Thyroid gland (tissue), 4 donors: ENCODE results near the gene CLSTN1. TPM values are rescaled to one million over a fixed set of nuclear protein-coding genes. Genes with fewer than 3 reads are reported as not detected.
A peak's percentile ranks its signal among the peaks of the same experiment; 100 is the strongest.

Source experiments
- DNase-seq, 2 donors: peaks; one replicate each; pipeline ENCODE4 v3.0.0-alpha.2; 2019
- H3K27ac ChIP-seq, 3 donors: fragments of 200-600 bp; sonication (generic); 1 replicate in 2 of 3; 2 replicates in 1 of 3; pipeline ENCODE4 v1.5.1; 2016 to 2019; ENCODE audit warnings: mild to moderate bottlenecking in 1 of 3, moderate library complexity in 1 of 3
- H3K27me3 ChIP-seq: fragments of 200-600 bp; sonication (generic); one replicate; pipeline ENCODE4 v1.5.1; 2019
- H3K36me3 ChIP-seq, 2 donors: fragments of 200-600 bp; sonication (generic); one replicate each; pipeline ENCODE4 v1.5.1; 2016 to 2019
- H3K4me1 ChIP-seq, 2 donors: fragments of 200-600 bp; sonication (generic); one replicate each; pipeline ENCODE4 v1.5.1; 2017 to 2019
- H3K4me3 ChIP-seq, 3 donors: fragments of 200-600 bp; sonication (generic); replicated peaks in 1 of 3; 1 replicate in 2 of 3; 2 replicates in 1 of 3; pipeline ENCODE4 v1.5.1; 2016; ENCODE audit warnings: mild to moderate bottlenecking in 1 of 3
- H3K9me3 ChIP-seq: fragments of 200-600 bp; sonication (generic); one replicate; pipeline ENCODE4 v1.5.1; 2017
- CTCF ChIP-seq, 6 experiments: fragments of 200-600 bp in 3 of 6; fragments of 450-650 bp in 3 of 6; sonication (generic) in 3 of 6; IDR thresholded peaks; one replicate each; pipeline ENCODE4 v1.5.1; 2016 to 2019; ENCODE audit warnings: antibody characterized with exemption in 6 of 6, mild to moderate bottlenecking in 2 of 6, inconsistent platforms in 1 of 6, moderate library complexity in 1 of 6
- POLR2A ChIP-seq, 2 donors: fragments of 450-650 bp; IDR thresholded peaks; one replicate each; pipeline ENCODE4 v1.6.1; 2017; ENCODE audit warnings: antibody characterized with exemption in 2 of 2, mild to moderate bottlenecking in 2 of 2, moderate library complexity in 1 of 2
- WGBS, 2 donors: methylation state at CpG; one replicate each; pipeline ENCODE4 v1.1.5; 2017; 5-methylcytosine and 5-hydroxymethylcytosine counted together
- intact Hi-C: fragments of 100-400 bp; cut with DNase I; formaldehyde crosslinking; loops from one replicate; pipeline ENCODE4 v1.15.1; 2023
- total RNA-seq, 4 donors: library from RNA; depleted of rRNA; stranded (reverse); fragments of >200 nt; gene quantifications; one replicate each; pipeline ENCODE4 v1.2.3, GENCODE V29; 2016

CLSTN1 gene
- total RNA-seq, 4 donors from 2014 or later: 59.5 to 85.0 (median 81.5) TPM

GRCh38 chr1:9690440-9691107, 133.2 kb downstream of the CLSTN1 start:
- intact Hi-C loops: no loop called here
- Histone ChIP-seq H3K4me3 (peak overlapping the region in 1 of 3 donors; percentile 84), H3K9me3 (no peaks in the 10 kb centered on the region), H3K36me3 (no peaks in the 10 kb centered on the region), H3K27ac (peak overlapping the region in 2 of 3 donors; percentile 34 to 85), H3K27me3 (no peaks in the 10 kb centered on the region), H3K4me1 (peaks cover 13 to 33% of the 10 kb centered on the region in 2 donors)
- no peak for DNase-seq
- WGBS, 2 donors: 66 to 76% methylated on average over 14 of the region's 14 CpGs
- TF ChIP-seq POLR2A (IDR thresholded peaks at IDR 0.05): no peak
- TF ChIP-seq CTCF (IDR thresholded peaks at IDR 0.05): no peak

GRCh38 chr1:9689971-9690381, 133.8 kb downstream of the CLSTN1 start:
- intact Hi-C loops: no loop called here
- H3K27ac ChIP-seq: peak overlapping the region in 2 of 3 donors; percentile 34 to 85
- WGBS, 2 donors: 12 to 25% methylated on average over 6 to 12 of the region's 23 CpGs

GRCh38 chr1:9689011-9689706, 134.6 kb downstream of the CLSTN1 start:
- intact Hi-C loops: no loop called here

More at GRCh38 chr1:9689971-9690381, 133.8 kb downstream of the CLSTN1 start:
- TF ChIP-seq POLR2A (IDR thresholded peaks at IDR 0.05) (no peak), CTCF (IDR thresholded peaks at IDR 0.05) (no peak)
- Histone ChIP-seq H3K4me3 (peak overlapping the region in 2 of 3 donors; percentile 43 to 84), H3K27me3 (no peaks in the 10 kb centered on the region), H3K9me3 (no peaks in the 10 kb centered on the region), H3K4me1 (peaks cover 13 to 33% of the 10 kb centered on the region in 2 donors), H3K36me3 (no peaks in the 10 kb centered on the region)
- peak; percentile 60 for DNase-seq

GRCh38 chr1:9688599-9688998, 135.2 kb downstream of the CLSTN1 start:
- H3K36me3 ChIP-seq: no peaks in the 10 kb centered on the region
- H3K27ac ChIP-seq: peak overlapping the region in 1 of 3 donors; percentile 52
- H3K4me3 ChIP-seq: peak overlapping the region in 2 of 3 donors; percentile 68 to 84
- TF ChIP-seq CTCF (IDR thresholded peaks at IDR 0.05) (no peak), POLR2A (IDR thresholded peaks at IDR 0.05) (no peak)
- H3K9me3 ChIP-seq: no peaks in the 10 kb centered on the region
- no peaks in the 10 kb centered on the region for H3K27me3 ChIP-seq
- intact Hi-C loops: no loop called here
- no peak for DNase-seq
- WGBS, 2 donors: 34 to 41% methylated on average over 14 of the region's 14 CpGs
- peaks cover 13 to 33% of the 10 kb centered on the region in 2 donors for H3K4me1 ChIP-seq

More at GRCh38 chr1:9689011-9689706, 134.6 kb downstream of the CLSTN1 start:
- Histone ChIP-seq H3K27me3 (no peaks in the 10 kb centered on the region), H3K36me3 (no peaks in the 10 kb centered on the region), H3K4me1 (peaks cover 13 to 33% of the 10 kb centered on the region in 2 donors), H3K4me3 (peak overlapping the region in 2 of 3 donors; percentile 68 to 84), H3K9me3 (no peaks in the 10 kb centered on the region), H3K27ac (peak overlapping the region in 2 of 3 donors; percentile 34 to 85)
- TF ChIP-seq CTCF (IDR thresholded peaks at IDR 0.05): no peak
- peak in 1 of 2 donors; percentile 31 for TF ChIP-seq POLR2A (IDR thresholded peaks at IDR 0.05)
- WGBS, 2 donors: 0 to 1% methylated on average over 12 to 24 of the region's 72 CpGs
- DNase-seq: peak; percentile 89
